ENCODE data around the gene ERAP2. TPM values are rescaled to one million over a fixed set of nuclear protein-coding genes. Genes with fewer than 3 reads are reported as not detected.

Gene ERAP2
- polyA plus RNA-seq, 1 donor (not counting 4 experiments of a cell fraction or from before 2014, with no cell fraction given), result 41.0 TPM

DNA sequence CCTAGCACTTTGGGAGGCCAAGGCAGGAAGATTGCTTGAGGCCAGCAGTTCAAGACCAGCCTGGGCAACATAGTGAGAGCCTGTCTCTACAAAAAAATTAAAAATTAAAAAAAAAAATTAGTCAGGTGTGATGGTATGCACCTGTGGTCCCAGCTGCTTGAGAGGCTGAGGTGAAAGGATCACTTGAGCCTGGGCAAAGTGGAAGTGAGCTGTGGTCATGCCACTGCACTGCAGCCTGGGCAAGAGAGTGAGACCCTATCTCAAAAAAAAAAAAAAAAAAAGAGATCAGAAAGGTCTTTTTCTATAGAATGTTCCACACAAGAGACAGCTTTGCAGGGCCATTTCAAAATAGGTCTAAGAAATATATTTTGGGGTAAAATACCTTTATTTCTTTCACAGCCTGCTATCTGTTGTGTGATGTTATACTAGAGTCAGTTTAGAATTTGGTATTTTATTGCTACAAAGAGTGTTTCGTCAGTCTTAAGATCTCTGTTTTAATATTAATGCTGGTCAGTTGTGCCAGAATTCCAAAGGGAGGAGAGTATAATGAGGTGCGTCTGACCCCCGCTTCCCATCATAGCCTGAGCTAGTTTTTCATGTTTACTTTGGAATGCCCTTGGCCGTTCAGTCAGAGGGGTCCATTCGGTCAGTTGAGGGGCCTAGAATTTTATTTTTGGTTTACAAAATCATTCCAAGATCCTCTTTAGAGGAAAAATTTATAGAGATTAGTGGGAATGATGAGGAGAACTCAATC lies 69.0 kb downstream of the ERAP2 start:
- Histone ChIP-seq H3K36me3 (ENCODE audit: control insufficient read depth in 2 of 2, extremely low read depth in 1 of 2, insufficient read depth in 2 of 2, low read length in 2 of 2) (peaks cover 0 to 2% of the 10 kb centered on the region in 2 experiments), H3K27ac (ENCODE audit: control insufficient read depth, insufficient read depth, low read length) (no peak overlapping the region), H3K9me1 (ENCODE audit: control insufficient read depth, extremely low read depth, insufficient read depth, low read length) (no peaks in the 10 kb centered on the region), H3K4me3 (ENCODE audit: control insufficient read depth in 2 of 3, extremely low read depth in 1 of 3, insufficient read depth in 2 of 3, low read depth in 1 of 3, low read length in 3 of 3) (no peak overlapping the region), H3K9ac (ENCODE audit: control insufficient read depth, extremely low read depth, insufficient read depth, low read length) (no peak overlapping the region), H3K4me2 (ENCODE audit: control insufficient read depth, extremely low read depth, insufficient read depth, low read depth, low read length) (no peak overlapping the region), H3K79me2 (ENCODE audit: control insufficient read depth, insufficient read depth, low read length) (peaks cover 87% of the 10 kb centered on the region), H4K20me1 (ENCODE audit: control insufficient read depth, extremely low read depth, insufficient read depth, low read length) (no peaks in the 10 kb centered on the region), H2AFZ (ENCODE audit: control insufficient read depth, low read length) (no peak overlapping the region), H3K4me1 (ENCODE audit: control insufficient read depth, extremely low read depth, insufficient read depth, low read length) (peaks cover 24% of the 10 kb centered on the region), H3K9me3 (ENCODE audit: control insufficient read depth, low read depth, low read length) (no peaks in the 10 kb centered on the region), H3K27me3 (ENCODE audit: control insufficient read depth, extremely low read depth, insufficient read depth, low read length) (no peaks in the 10 kb centered on the region)
- TF ChIP-seq EZH2 (IDR thresholded peaks at IDR 0.05; ENCODE audit: low read length), result no peak
- TF ChIP-seq, protein P1, sequence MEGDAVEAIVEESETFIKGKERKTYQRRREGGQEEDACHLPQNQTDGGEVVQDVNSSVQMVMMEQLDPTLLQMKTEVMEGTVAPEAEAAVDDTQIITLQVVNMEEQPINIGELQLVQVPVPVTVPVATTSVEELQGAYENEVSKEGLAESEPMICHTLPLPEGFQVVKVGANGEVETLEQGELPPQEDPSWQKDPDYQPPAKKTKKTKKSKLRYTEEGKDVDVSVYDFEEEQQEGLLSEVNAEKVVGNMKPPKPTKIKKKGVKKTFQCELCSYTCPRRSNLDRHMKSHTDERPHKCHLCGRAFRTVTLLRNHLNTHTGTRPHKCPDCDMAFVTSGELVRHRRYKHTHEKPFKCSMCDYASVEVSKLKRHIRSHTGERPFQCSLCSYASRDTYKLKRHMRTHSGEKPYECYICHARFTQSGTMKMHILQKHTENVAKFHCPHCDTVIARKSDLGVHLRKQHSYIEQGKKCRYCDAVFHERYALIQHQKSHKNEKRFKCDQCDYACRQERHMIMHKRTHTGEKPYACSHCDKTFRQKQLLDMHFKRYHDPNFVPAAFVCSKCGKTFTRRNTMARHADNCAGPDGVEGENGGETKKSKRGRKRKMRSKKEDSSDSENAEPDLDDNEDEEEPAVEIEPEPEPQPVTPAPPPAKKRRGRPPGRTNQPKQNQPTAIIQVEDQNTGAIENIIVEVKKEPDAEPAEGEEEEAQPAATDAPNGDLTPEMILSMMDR (optimal IDR thresholded peaks at IDR 0.05 in 1 of 3, IDR thresholded peaks at IDR 0.05 in 1 of 3, conservative IDR thresholded peaks at IDR 0.05 in 1 of 3; ENCODE audit: extremely low read depth in 1 of 3, insufficient read depth in 2 of 3, low read length in 3 of 3), result no peak
- FAIRE-seq, result no peak
- DNase-seq (ENCODE audit: low read depth, low spot score), result no peak
- dilution Hi-C loops (cut with MboI; ENCODE audit: extremely low pct_ligation_motif_present, low sequenced_read_pairs), result no loop called here

DNA sequence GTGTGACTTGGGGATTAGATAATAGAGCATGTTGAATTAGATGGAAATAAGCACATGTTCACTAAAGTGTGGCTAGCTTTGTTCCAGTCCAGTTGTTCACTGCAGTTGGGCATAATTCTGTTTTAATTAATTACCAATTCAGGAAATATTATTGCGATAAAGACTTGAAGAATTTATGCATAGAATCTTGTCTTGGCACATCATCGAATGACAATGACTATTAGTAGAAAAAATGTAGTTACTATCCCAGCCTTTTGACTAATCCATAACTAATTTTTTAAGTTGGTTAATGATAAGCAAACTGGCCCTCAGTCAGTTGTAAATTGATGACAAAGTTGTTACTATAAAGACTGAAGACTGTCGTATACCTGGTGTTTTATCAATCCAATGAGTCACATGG lies 70.1 kb downstream of the ERAP2 start:
- Histone ChIP-seq H2AFZ (ENCODE audit: control insufficient read depth, low read length) (no peak overlapping the region), H3K4me2 (ENCODE audit: control insufficient read depth, extremely low read depth, insufficient read depth, low read depth, low read length) (no peak overlapping the region), H4K20me1 (ENCODE audit: control insufficient read depth, extremely low read depth, insufficient read depth, low read length) (no peaks in the 10 kb centered on the region), H3K27me3 (ENCODE audit: control insufficient read depth, extremely low read depth, insufficient read depth, low read length) (no peaks in the 10 kb centered on the region), H3K9ac (ENCODE audit: control insufficient read depth, extremely low read depth, insufficient read depth, low read length) (no peak overlapping the region), H3K79me2 (ENCODE audit: control insufficient read depth, insufficient read depth, low read length) (peaks cover 85% of the 10 kb centered on the region), H3K9me1 (ENCODE audit: control insufficient read depth, extremely low read depth, insufficient read depth, low read length) (no peaks in the 10 kb centered on the region), H3K4me3 (ENCODE audit: control insufficient read depth in 2 of 3, extremely low read depth in 1 of 3, insufficient read depth in 2 of 3, low read depth in 1 of 3, low read length in 3 of 3) (no peak overlapping the region), H3K9me3 (ENCODE audit: control insufficient read depth, low read depth, low read length) (no peaks in the 10 kb centered on the region), H3K27ac (ENCODE audit: control insufficient read depth, insufficient read depth, low read length) (no peak overlapping the region), H3K36me3 (ENCODE audit: control insufficient read depth in 2 of 2, extremely low read depth in 1 of 2, insufficient read depth in 2 of 2, low read length in 2 of 2) (peaks cover 0 to 2% of the 10 kb centered on the region in 2 experiments), H3K4me1 (ENCODE audit: control insufficient read depth, extremely low read depth, insufficient read depth, low read length) (peaks cover 21% of the 10 kb centered on the region)
- no peak for DNase-seq (ENCODE audit: low read depth, low spot score)
- no peak for FAIRE-seq
- TF ChIP-seq, protein P1 (optimal IDR thresholded peaks at IDR 0.05 in 1 of 3, IDR thresholded peaks at IDR 0.05 in 1 of 3, conservative IDR thresholded peaks at IDR 0.05 in 1 of 3; ENCODE audit: extremely low read depth in 1 of 3, insufficient read depth in 2 of 3, low read length in 3 of 3), result no peak
- TF ChIP-seq EZH2 (IDR thresholded peaks at IDR 0.05; ENCODE audit: low read length), result no peak
- dilution Hi-C loops (cut with MboI; ENCODE audit: extremely low pct_ligation_motif_present, low sequenced_read_pairs), result no loop called here
